ENCODE results near the gene SCGN.

Gene SCGN

DNA sequence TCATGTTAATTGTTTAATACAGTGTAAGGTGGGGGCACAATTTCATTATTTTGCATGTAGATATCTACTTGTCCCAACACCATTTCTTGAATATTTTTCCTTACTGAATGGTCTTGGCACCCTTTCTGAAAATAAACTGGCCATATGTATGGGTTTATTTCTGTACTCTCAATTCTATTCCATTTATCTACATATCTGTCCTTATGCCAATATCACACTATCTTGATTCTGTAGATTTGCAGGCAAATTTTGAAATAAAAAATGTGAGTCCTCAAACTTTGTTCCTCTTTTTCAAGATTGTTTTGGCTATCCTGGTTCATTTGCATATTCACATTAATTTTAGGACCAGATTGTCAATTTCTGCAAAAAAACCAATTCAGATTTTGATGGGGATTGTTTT is 34.8 kb downstream of the SCGN start:
- Histone ChIP-seq H3K9ac (ENCODE audit: low read length) (no peak overlapping the region), H4K20me1 (ENCODE audit: insufficient read depth, low read length) (no peaks in the 10 kb centered on the region), H3K79me2 (ENCODE audit: insufficient read depth, low read length) (no peaks in the 10 kb centered on the region), H3K36me3 (ENCODE audit: insufficient read depth, low read length) (no peaks in the 10 kb centered on the region), H3K4me3 (ENCODE audit: low read depth, low read length, poor library complexity, severe bottlenecking) (no peak overlapping the region), H3K27me3 (ENCODE audit: insufficient read depth, low read length) (0 out of 2 replicates have a peak, but pooled peaks cover 3% of the 10 kb centered on the region), H2AFZ (ENCODE audit: low read length) (no peak overlapping the region), H3K9me2 (ENCODE audit: low read depth, low read length) (no peaks in the 10 kb centered on the region), H3K4me2 (ENCODE audit: low read length) (no peak overlapping the region), H3K27ac (ENCODE audit: low read depth, low read length, poor library complexity, severe bottlenecking) (no peak overlapping the region), H3F3A (ENCODE audit: insufficient read depth, low read length) (no peaks in the 10 kb centered on the region), H3K4me1 (ENCODE audit: insufficient read depth, low read length, severe bottlenecking) (no peaks in the 10 kb centered on the region), H3K9me3 (ENCODE audit: low read length) (no peaks in the 10 kb centered on the region)
- TF ChIP-seq CTCF (IDR thresholded peaks at IDR 0.05; ENCODE audit: low read length) (no peak), EZH2 (IDR thresholded peaks at IDR 0.05; ENCODE audit: borderline replicate concordance, low read length) (no peak)

DNA sequence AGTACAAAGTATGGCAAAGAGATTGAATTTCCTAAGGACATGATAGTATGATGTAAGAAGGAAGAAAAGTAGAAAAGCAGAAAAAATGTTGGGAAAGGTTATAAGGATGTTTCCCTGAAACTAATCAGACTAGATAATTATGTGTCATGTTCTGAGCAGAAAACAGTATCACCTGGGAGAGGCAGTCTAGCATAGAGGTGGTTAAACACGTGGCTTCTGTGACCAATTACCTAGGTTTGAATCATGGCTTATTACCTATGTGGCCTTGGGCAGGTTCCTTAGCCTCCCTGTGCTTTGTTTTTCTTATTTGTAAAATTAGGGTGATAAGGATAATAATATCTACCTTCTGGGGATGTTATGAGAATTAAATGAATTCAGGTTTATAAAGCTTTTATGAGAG is 38.0 kb downstream of the SCGN start:
- Histone ChIP-seq H3K79me2 (ENCODE audit: insufficient read depth, low read length) (no peaks in the 10 kb centered on the region), H3K9me3 (ENCODE audit: low read length) (no peaks in the 10 kb centered on the region), H3K36me3 (ENCODE audit: insufficient read depth, low read length) (no peaks in the 10 kb centered on the region), H3K9me2 (ENCODE audit: low read depth, low read length) (no peaks in the 10 kb centered on the region), H3K9ac (ENCODE audit: low read length) (no peak overlapping the region), H3K27ac (ENCODE audit: low read depth, low read length, poor library complexity, severe bottlenecking) (no peak overlapping the region), H3K4me1 (ENCODE audit: insufficient read depth, low read length, severe bottlenecking) (no peaks in the 10 kb centered on the region), H3F3A (ENCODE audit: insufficient read depth, low read length) (no peaks in the 10 kb centered on the region), H3K4me2 (ENCODE audit: low read length) (no peak overlapping the region), H2AFZ (ENCODE audit: low read length) (no peak overlapping the region), H3K27me3 (ENCODE audit: insufficient read depth, low read length) (peaks cover 5% of the 10 kb centered on the region; the same call in 1 of the 2 replicates), H4K20me1 (ENCODE audit: insufficient read depth, low read length) (no peaks in the 10 kb centered on the region), H3K4me3 (ENCODE audit: low read depth, low read length, poor library complexity, severe bottlenecking) (no peak overlapping the region)
- TF ChIP-seq EZH2 (IDR thresholded peaks at IDR 0.05; ENCODE audit: borderline replicate concordance, low read length), result no peak
- no peak for TF ChIP-seq CTCF (IDR thresholded peaks at IDR 0.05; ENCODE audit: low read length)

DNA sequence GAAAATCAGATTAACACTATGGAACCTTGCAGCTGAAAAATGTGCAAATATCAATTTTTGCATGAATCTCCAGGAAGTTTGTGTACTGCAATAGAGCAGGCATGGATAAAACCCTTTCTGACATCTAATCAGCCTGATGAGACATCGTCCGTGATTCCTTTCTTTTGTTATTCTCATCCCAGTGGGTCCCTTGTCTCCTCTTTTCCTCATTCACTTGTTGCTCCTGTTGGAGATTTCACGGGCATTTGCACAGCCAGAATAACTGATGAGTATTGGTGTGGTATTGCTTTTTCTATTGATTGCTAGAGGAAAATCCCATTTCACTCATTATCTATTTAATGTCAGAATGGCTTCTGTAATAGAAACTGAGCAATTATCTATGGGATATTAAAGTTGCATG is 39.9 kb downstream of the SCGN start:
- no peaks in the 10 kb centered on the region for H4K20me1 ChIP-seq (ENCODE audit: insufficient read depth, low read length)
- H2AFZ ChIP-seq (ENCODE audit: low read length), result no peak overlapping the region
- TF ChIP-seq EZH2 (IDR thresholded peaks at IDR 0.05; ENCODE audit: borderline replicate concordance, low read length) (no peak), CTCF (IDR thresholded peaks at IDR 0.05; ENCODE audit: low read length) (no peak)
- no peak overlapping the region for H3K4me2 ChIP-seq (ENCODE audit: low read length)
- H3K9me2 ChIP-seq (ENCODE audit: low read depth, low read length), result no peaks in the 10 kb centered on the region
- no peak overlapping the region for H3K4me3 ChIP-seq (ENCODE audit: low read depth, low read length, poor library complexity, severe bottlenecking)
- no peak overlapping the region for H3K27ac ChIP-seq (ENCODE audit: low read depth, low read length, poor library complexity, severe bottlenecking)
- H3K79me2 ChIP-seq (ENCODE audit: insufficient read depth, low read length), result no peaks in the 10 kb centered on the region
- H3K36me3 ChIP-seq (ENCODE audit: insufficient read depth, low read length), result no peaks in the 10 kb centered on the region
- no peaks in the 10 kb centered on the region for H3K9me3 ChIP-seq (ENCODE audit: low read length)
- no peaks in the 10 kb centered on the region for H3K4me1 ChIP-seq (ENCODE audit: insufficient read depth, low read length, severe bottlenecking)
- H3F3A ChIP-seq (ENCODE audit: insufficient read depth, low read length), result no peaks in the 10 kb centered on the region
- H3K27me3 ChIP-seq (ENCODE audit: insufficient read depth, low read length), result peaks cover 5% of the 10 kb centered on the region; the same call in 1 of the 2 replicates
- no peak overlapping the region for H3K9ac ChIP-seq (ENCODE audit: low read length)

Data from OCI-LY1 (cell line).